ENCODE results near the gene GLMP.

DNA sequence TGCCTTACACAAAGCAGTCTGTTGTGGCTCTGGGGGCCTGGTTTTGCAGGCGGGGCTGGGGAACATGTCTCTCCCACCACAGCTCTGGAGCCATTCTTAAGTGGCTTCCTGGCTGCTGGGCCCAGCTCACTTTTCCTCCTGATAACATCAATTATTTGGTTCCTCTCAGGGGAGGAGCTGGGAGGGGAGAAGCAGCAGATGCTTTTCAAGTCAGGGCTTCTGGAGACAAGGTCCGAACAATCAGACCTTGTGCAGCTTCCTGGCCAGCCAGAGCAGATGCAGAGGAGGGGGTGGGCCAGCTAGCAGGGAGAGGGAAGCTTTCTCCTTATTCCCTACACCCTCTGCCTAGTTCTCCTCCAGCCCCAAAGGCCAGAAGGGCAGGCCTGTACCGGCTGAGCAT is 44.0 kb downstream of the GLMP start:
- TF ChIP-seq ZNF274 (IDR thresholded peaks at IDR 0.05; ENCODE audit: low read depth, low read length) (no peak), YY1 (IDR thresholded peaks at IDR 0.05; ENCODE audit: insufficient read depth, insufficient read length) (no peak)

All from NT2/D1 (cell line).